Endothelial cell of umbilical vein (primary cell): ENCODE measurements around the gene CD5L. TPM values are rescaled to one million over a fixed set of nuclear protein-coding genes. Genes with fewer than 3 reads are reported as not detected.

ENCODE experiments used
- BruUV-seq: library from RNA; stranded (reverse); fragments of 400-500 nt; replicated peaks from 2 replicates; lab custom pipeline; 2021; lab: Mats Ljungman, UMichigan
- CTCF ChIA-PET: fragments of 300-600, 350-600 bp; sonication (Branson Sonifier 250); formaldehyde crosslinking; loops from one replicate; lab custom pipeline; 2021; ENCODE audit warnings: antibody characterized with exemption, inconsistent platforms; lab: Charles Lee
- POLR2A ChIA-PET: fragments of 300-600, 350-600 bp; sonication (Branson Sonifier 250); formaldehyde crosslinking; loops from one replicate; lab custom pipeline; 2021; ENCODE audit warnings: antibody characterized with exemption, inconsistent platforms; lab: Charles Lee
- DNase-seq: peaks from one replicate; pipeline ENCODE4 v3.0.0-alpha.2; 2011; ENCODE audit warnings: low read depth, low spot score
- FAIRE-seq: peaks from 2 replicates; lab custom pipeline; 2011; peaks lifted over from hg19 to GRCh38; lab: Jason Lieb, UNC
- H2AFZ ChIP-seq: 2 replicates; pipeline ENCODE4 v1.6.0; 2012; ENCODE audit warnings: low read depth, low read length, control low read depth, inconsistent platforms
- H3K27ac ChIP-seq: 2 replicates; pipeline ENCODE4 v1.5.1; 2011; ENCODE audit warnings: low read depth, mild to moderate bottlenecking, control low read depth, low read length, moderate library complexity; ENCODE audit not compliant: insufficient read depth
- H3K27me3 ChIP-seq, 2 experiments: 2 replicates each; pipeline versions ENCODE4 v1.6.0 to v1.6.1; 2011; ENCODE audit warnings: low read length in 2 of 2, mixed read lengths in 1 of 2; ENCODE audit not compliant: control insufficient read depth in 2 of 2, insufficient read depth in 2 of 2
- H3K36me3 ChIP-seq, 2 experiments: 2 replicates in 1 of 2; 3 replicates in 1 of 2; pipeline ENCODE4 v1.5.1; 2011; ENCODE audit warnings: low read length in 2 of 2, mild to moderate bottlenecking in 1 of 2, moderate library complexity in 1 of 2; ENCODE audit not compliant: control insufficient read depth in 2 of 2, insufficient read depth in 2 of 2; ENCODE audit errors: extremely low read depth in 1 of 2
- H3K4me1 ChIP-seq: 3 replicates; pipeline ENCODE4 v1.5.1; 2011; ENCODE audit warnings: mild to moderate bottlenecking, low read length; ENCODE audit not compliant: control insufficient read depth, insufficient read depth; ENCODE audit errors: extremely low read depth
- H3K4me2 ChIP-seq: 2 replicates; pipeline ENCODE4 v1.6.1; 2011; ENCODE audit warnings: low read length, control low read depth, mixed read lengths; ENCODE audit not compliant: insufficient read depth
- H3K4me3 ChIP-seq, 3 experiments: fragments of 200-600 bp in 1 of 3; sonication (generic), shearing (Covaris generic) in 1 of 3; replicated peaks in 1 of 3; 2 replicates each; pipeline ENCODE4 v1.5.1; 2011 to 2016; ENCODE audit warnings: control low read depth in 3 of 3, low read length in 3 of 3, mild to moderate bottlenecking in 2 of 3, inconsistent platforms in 1 of 3, low read depth in 1 of 3, moderate library complexity in 1 of 3; ENCODE audit not compliant: insufficient read depth in 1 of 3
- H3K79me2 ChIP-seq: 2 replicates; pipeline ENCODE4 v1.6.0; 2012; ENCODE audit warnings: low read length, inconsistent platforms; ENCODE audit not compliant: control insufficient read depth, insufficient read depth
- H3K9ac ChIP-seq: replicated peaks from 2 replicates; pipeline ENCODE3; 2011; ENCODE audit warnings: low read length, control low read depth; ENCODE audit not compliant: insufficient read depth; ENCODE audit errors: extremely low read depth
- H3K9me1 ChIP-seq: replicated peaks from 3 replicates; pipeline ENCODE4 v1.6.0; 2011; ENCODE audit warnings: mild to moderate bottlenecking, low read length; ENCODE audit not compliant: control insufficient read depth, insufficient read depth; ENCODE audit errors: extremely low read depth
- H3K9me3 ChIP-seq: replicated peaks from 2 replicates; pipeline ENCODE4 v1.5.1; 2012; ENCODE audit warnings: low read length, inconsistent platforms; ENCODE audit not compliant: control insufficient read depth, insufficient read depth
- H4K20me1 ChIP-seq: replicated peaks from 2 replicates; pipeline ENCODE3; 2011; ENCODE audit warnings: mild to moderate bottlenecking, low read length; ENCODE audit not compliant: control insufficient read depth, insufficient read depth; ENCODE audit errors: extremely low read depth
- EZH2 ChIP-seq: IDR thresholded peaks from 2 replicates; pipeline ENCODE4 v1.6.1; 2012; ENCODE audit warnings: borderline replicate concordance, low read depth, mild to moderate bottlenecking, moderate library complexity, low read length, inconsistent platforms; ENCODE audit not compliant: severe bottlenecking
- FOS ChIP-seq: IDR thresholded peaks from 2 replicates; pipeline ENCODE4 v1.6.1; 2011; ENCODE audit warnings: mild to moderate bottlenecking, low read length, moderate library complexity, borderline replicate concordance; ENCODE audit not compliant: insufficient read depth
- GATA2 ChIP-seq: IDR thresholded peaks from 2 replicates; pipeline ENCODE4 v1.7.0; 2011; ENCODE audit warnings: low read depth, mild to moderate bottlenecking, moderate library complexity, mixed read lengths, low read length; ENCODE audit not compliant: insufficient read length, insufficient read depth
- JUN ChIP-seq: IDR thresholded peaks from 2 replicates; pipeline ENCODE4 v1.6.1; 2011; ENCODE audit warnings: borderline replicate concordance, low read depth; ENCODE audit not compliant: insufficient read length, insufficient read depth
- MYC ChIP-seq: IDR thresholded peaks from one replicate; pipeline ENCODE4 v1.6.1; 2011; ENCODE audit warnings: mild to moderate bottlenecking, low read depth, low read length
- POLR2A ChIP-seq: IDR thresholded peaks from 2 replicates; pipeline ENCODE4 v1.6.1; 2012; ENCODE audit warnings: low read depth, mild to moderate bottlenecking, control low read depth, low read length
- POLR2AphosphoS5 ChIP-seq: IDR thresholded peaks from 2 replicates; pipeline ENCODE4 v1.6.1; 2012; ENCODE audit warnings: low read depth, mild to moderate bottlenecking, control low read depth, low read length, moderate library complexity; ENCODE audit not compliant: insufficient read depth
- dilution Hi-C: fragments of 300-500 bp; cut with MboI; formaldehyde crosslinking; loops from one replicate; pipeline ENCODE4 v1.15.0; 2019; ENCODE audit warnings: low sequenced_read_pairs; ENCODE audit not compliant: extremely low pct_ligation_motif_present
- intact Hi-C: fragments of 100-400 bp; cut with micrococcal nuclease; formaldehyde crosslinking; loops from one replicate; pipeline ENCODE4 v1.10.0; 2022
- polyA plus RNA-seq, 4 experiments: library from polyadenylated mRNA; depleted of rRNA in 3 of 4; stranded (reverse) in 3 of 4; unstranded in 1 of 4; fragments of >200 nt; gene quantifications; 2 replicates each; pipeline versions ENCODE4 v1.2.1 to v1.2.3, GENCODE V29; 2011 to 2012; ENCODE audit warnings: missing spikeins in 1 of 4
- total RNA-seq: library from RNA; stranded (reverse); gene quantifications from 2 replicates; pipeline ENCODE4 v1.2.3, GENCODE V29; 2021
- TF ChIP-seq, protein P1 (sequence below), 2 donors: IDR thresholded peaks; 1 replicate in 1 of 2; 2 replicates in 1 of 2; pipeline ENCODE4 v1.5.1; 2011; ENCODE audit warnings: low read length in 2 of 2, mild to moderate bottlenecking in 2 of 2, moderate library complexity in 2 of 2, control low read depth in 1 of 2, inconsistent platforms in 1 of 2, low read depth in 1 of 2; ENCODE audit not compliant: insufficient read depth in 1 of 2; ENCODE audit errors: extremely low read depth in 1 of 2
- TF ChIP-seq, protein P2 (sequence below): IDR thresholded peaks from 2 replicates; pipeline ENCODE4 v1.6.1; 2011; ENCODE audit not compliant: insufficient read depth, insufficient read length

The CD5L gene
- total and polyA plus RNA-seq, 2 donors (not counting 3 experiments of a cell fraction or from before 2014, with no cell fraction given) = not detected

DNA sequence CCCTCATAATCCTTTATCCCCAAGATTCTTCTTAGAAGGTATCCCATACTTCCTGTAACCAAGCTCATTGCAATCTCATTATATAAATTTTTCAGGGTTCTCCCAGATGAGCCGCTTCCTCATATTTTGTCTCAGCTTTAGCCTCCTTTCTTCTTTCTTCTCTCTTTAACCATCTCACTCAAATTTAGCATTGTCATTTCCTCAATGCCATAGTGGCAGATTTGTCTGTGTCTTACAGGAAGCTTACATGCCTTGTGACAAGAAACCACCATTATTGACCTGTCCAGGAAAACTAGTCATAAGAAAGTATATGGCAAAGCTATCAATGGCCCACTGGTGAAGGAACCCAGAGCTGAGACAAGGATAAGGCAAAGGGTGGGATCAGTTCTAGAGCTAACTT, 58.7 kb downstream of the CD5L start:
- Histone ChIP-seq H3K4me2 (no peak overlapping the region), H3K79me2 (no peaks in the 10 kb centered on the region), H4K20me1 (no peaks in the 10 kb centered on the region), H2AFZ (no peak overlapping the region), H3K27ac (no peak overlapping the region), H3K27me3 (no peaks in the 10 kb centered on the region), H3K36me3 (no peaks in the 10 kb centered on the region), H3K4me1 (no peaks in the 10 kb centered on the region), H3K9ac (no peak overlapping the region), H3K9me3 (no peaks in the 10 kb centered on the region), H3K9me1 (no peaks in the 10 kb centered on the region), H3K4me3 (no peak overlapping the region)
- intact Hi-C loops (no loop called here), dilution Hi-C loops (no loop called here)
- CTCF ChIA-PET = no interaction called here
- FAIRE-seq (no peak), DNase-seq (no peak)
- POLR2A ChIA-PET = no interaction called here
- no TSS peak for BruUV-seq
- TF ChIP-seq POLR2A = no peak
- TF ChIP-seq, protein P1, sequence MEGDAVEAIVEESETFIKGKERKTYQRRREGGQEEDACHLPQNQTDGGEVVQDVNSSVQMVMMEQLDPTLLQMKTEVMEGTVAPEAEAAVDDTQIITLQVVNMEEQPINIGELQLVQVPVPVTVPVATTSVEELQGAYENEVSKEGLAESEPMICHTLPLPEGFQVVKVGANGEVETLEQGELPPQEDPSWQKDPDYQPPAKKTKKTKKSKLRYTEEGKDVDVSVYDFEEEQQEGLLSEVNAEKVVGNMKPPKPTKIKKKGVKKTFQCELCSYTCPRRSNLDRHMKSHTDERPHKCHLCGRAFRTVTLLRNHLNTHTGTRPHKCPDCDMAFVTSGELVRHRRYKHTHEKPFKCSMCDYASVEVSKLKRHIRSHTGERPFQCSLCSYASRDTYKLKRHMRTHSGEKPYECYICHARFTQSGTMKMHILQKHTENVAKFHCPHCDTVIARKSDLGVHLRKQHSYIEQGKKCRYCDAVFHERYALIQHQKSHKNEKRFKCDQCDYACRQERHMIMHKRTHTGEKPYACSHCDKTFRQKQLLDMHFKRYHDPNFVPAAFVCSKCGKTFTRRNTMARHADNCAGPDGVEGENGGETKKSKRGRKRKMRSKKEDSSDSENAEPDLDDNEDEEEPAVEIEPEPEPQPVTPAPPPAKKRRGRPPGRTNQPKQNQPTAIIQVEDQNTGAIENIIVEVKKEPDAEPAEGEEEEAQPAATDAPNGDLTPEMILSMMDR (IDR thresholded peaks at IDR 0.05; ENCODE audit: extremely low read depth in 1 of 2, insufficient read depth in 1 of 2, low read depth in 1 of 2, low read length in 2 of 2) = no peak
- TF ChIP-seq JUN = no peak
- TF ChIP-seq GATA2 = no peak
- TF ChIP-seq, protein P2, sequence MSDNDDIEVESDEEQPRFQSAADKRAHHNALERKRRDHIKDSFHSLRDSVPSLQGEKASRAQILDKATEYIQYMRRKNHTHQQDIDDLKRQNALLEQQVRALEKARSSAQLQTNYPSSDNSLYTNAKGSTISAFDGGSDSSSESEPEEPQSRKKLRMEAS = no peak
- no peak for TF ChIP-seq POLR2AphosphoS5
- no peak for TF ChIP-seq MYC
- TF ChIP-seq FOS = no peak
- no peak for TF ChIP-seq EZH2
